HepG2 (cell line): ENCODE data around the gene DDO. TPM values are rescaled to one million over a fixed set of nuclear protein-coding genes. Genes with fewer than 3 reads are reported as not detected.

Source experiments
- ELK4 ChIP-seq: sonication (generic); formaldehyde crosslinking; IDR thresholded peaks from 2 replicates; pipeline ENCODE4 v1.9.0; 2021; ENCODE audit warnings: missing genetic modification reagents, borderline replicate concordance
- GABPA ChIP-seq, 2 experiments: IDR thresholded peaks; 2 replicates each; pipeline ENCODE4 v1.6.1; 2011 to 2016; ENCODE audit warnings: low read depth in 2 of 2, low read length in 1 of 2, missing biosample characterization in 1 of 2, missing genetic modification characterization in 1 of 2
- GMEB1 ChIP-seq: sonication (generic); formaldehyde crosslinking; IDR thresholded peaks from 2 replicates; pipeline ENCODE4 v1.5.1; 2020; ENCODE audit warnings: missing genetic modification reagents, mild to moderate bottlenecking, borderline replicate concordance
- JARID2 ChIP-seq: sonication (generic); formaldehyde crosslinking; IDR thresholded peaks from 2 replicates; pipeline ENCODE4 v1.8.1; 2023; ENCODE audit warnings: missing genetic modification reagents, inconsistent platforms; ENCODE audit not compliant: insufficient replicate concordance
- KAT7 ChIP-seq: IDR thresholded peaks from 2 replicates; pipeline ENCODE4 v1.6.1; 2018; ENCODE audit warnings: borderline replicate concordance, missing compliant biosample characterization
- KLF6 ChIP-seq: IDR thresholded peaks from 2 replicates; pipeline ENCODE4 v1.8.0; 2016; ENCODE audit warnings: missing biosample characterization, missing genetic modification reagents
- NFE2 ChIP-seq: sonication (generic); formaldehyde crosslinking; IDR thresholded peaks from 2 replicates; pipeline ENCODE4 v1.4.0; 2020; ENCODE audit warnings: missing genetic modification reagents
- NR2C2 ChIP-seq: sonication (generic); formaldehyde crosslinking; IDR thresholded peaks from 2 replicates; pipeline ENCODE4 v1.4.0; 2020; ENCODE audit warnings: missing genetic modification reagents, mild to moderate bottlenecking, moderate library complexity, borderline replicate concordance
- RNF2 ChIP-seq: fragments of 450-650 bp; conservative IDR thresholded peaks from 2 replicates; pipeline ENCODE4 v1.6.1; 2016; ENCODE audit warnings: low read depth
- SAP130 ChIP-seq: IDR thresholded peaks from 2 replicates; pipeline ENCODE4 v1.6.1; 2016; ENCODE audit warnings: low read depth
- SRY ChIP-seq: sonication (generic); formaldehyde crosslinking; IDR thresholded peaks from 2 replicates; pipeline ENCODE4 v1.8.0; 2022; ENCODE audit warnings: mild to moderate bottlenecking, missing genetic modification reagents
- TFDP1 ChIP-seq: IDR thresholded peaks from 2 replicates; pipeline ENCODE4 v1.6.1; 2016; ENCODE audit warnings: missing compliant biosample characterization, missing genetic modification reagents, borderline replicate concordance
- THAP7 ChIP-seq: sonication (generic); formaldehyde crosslinking; IDR thresholded peaks from 2 replicates; pipeline ENCODE4 v1.8.1; 2023; ENCODE audit warnings: mild to moderate bottlenecking, missing genetic modification reagents
- TMF1 ChIP-seq: sonication (generic); formaldehyde crosslinking; IDR thresholded peaks from 2 replicates; pipeline ENCODE4 v1.8.1; 2022; ENCODE audit warnings: low read depth, missing genetic modification reagents
- TOPORS ChIP-seq: sonication (generic); formaldehyde crosslinking; IDR thresholded peaks from 2 replicates; pipeline ENCODE4 v1.8.0; 2023; ENCODE audit warnings: mild to moderate bottlenecking, missing genetic modification reagents
- ZBTB46 ChIP-seq: sonication (generic); formaldehyde crosslinking; IDR thresholded peaks from 2 replicates; pipeline ENCODE4 v1.4.0; 2020; ENCODE audit warnings: mild to moderate bottlenecking, missing genetic modification reagents, borderline replicate concordance
- ZFP37 ChIP-seq: sonication (generic); formaldehyde crosslinking; IDR thresholded peaks from 2 replicates; pipeline ENCODE4 v1.4.0; 2020; ENCODE audit warnings: missing genetic modification reagents, borderline replicate concordance
- ZMYM4 ChIP-seq: sonication (generic); formaldehyde crosslinking; IDR thresholded peaks from 2 replicates; pipeline ENCODE4 v1.8.1; 2023; ENCODE audit warnings: mild to moderate bottlenecking, missing genetic modification reagents
- ZNF224 ChIP-seq: sonication (generic); formaldehyde crosslinking; IDR thresholded peaks from 2 replicates; pipeline ENCODE4 v1.5.0; 2020; ENCODE audit warnings: mild to moderate bottlenecking, missing genetic modification reagents
- ZNF251 ChIP-seq: sonication (generic); formaldehyde crosslinking; IDR thresholded peaks from 2 replicates; pipeline ENCODE4 v1.9.0; 2021; ENCODE audit warnings: mild to moderate bottlenecking, missing genetic modification reagents
- ZNF331 ChIP-seq: sonication (generic); formaldehyde crosslinking; IDR thresholded peaks from 2 replicates; pipeline ENCODE4 v1.4.0; 2020; ENCODE audit warnings: missing genetic modification reagents
- ZNF572 ChIP-seq: sonication (generic); formaldehyde crosslinking; IDR thresholded peaks from 2 replicates; pipeline ENCODE4 v1.5.1; 2020; ENCODE audit warnings: mild to moderate bottlenecking, missing genetic modification reagents
- ZNF7 ChIP-seq: IDR thresholded peaks from 2 replicates; pipeline ENCODE4 v1.6.1; 2016; ENCODE audit warnings: missing biosample characterization, missing genetic modification reagents
- ZSCAN9 ChIP-seq: IDR thresholded peaks from 2 replicates; pipeline ENCODE4 v1.6.1; 2016; ENCODE audit warnings: borderline replicate concordance
- polyA plus RNA-seq, 8 experiments: library from polyadenylated mRNA; depleted of rRNA in 3 of 8; stranded (reverse) in 7 of 8; unstranded in 1 of 8; fragments of >200 nt; fragmentation: Illumina TruSeq in 4 of 8; extraction: Trizol in 4 of 8; gene quantifications; 2 replicates each; pipeline versions ENCODE4 v1.2.1 to v1.2.3, GENCODE V29; 2011 to 2016; ENCODE audit warnings: low read depth in 4 of 8, missing spikeins in 1 of 8, mixed read lengths in 1 of 8; ENCODE audit not compliant: insufficient read depth in 1 of 8
- total RNA-seq, 5 experiments: library from RNA; depleted of rRNA; stranded (reverse); fragments of >200 nt; fragmentation: Illumina TruSeq; extraction: Trizol; gene quantifications; 2 replicates each; pipeline ENCODE4 v1.2.3, GENCODE V29; 2016; ENCODE audit warnings: low read depth in 1 of 5

Gene DDO
- total and polyA plus RNA-seq, 2 of the 13 experiments (the other 11 are each of a cell fraction or from before 2014, with no cell fraction given): 6.1 to 10.3 TPM

GRCh38 chr6:110415086-110415916 lies at the start of gene DDO (continued):
- TF ChIP-seq TFDP1 (no peak), KLF6 (CRISPR knock-in tag) (no peak), ZNF331 (no peak), TOPORS (no peak), SRY (CRISPR knock-in tag) (no peak), ZBTB46 (CRISPR knock-in tag) (no peak), ZMYM4 (peak; percentile 37; the same call in 1 of the 2 replicates), ZNF572 (CRISPR knock-in tag) (0 out of 2 replicates have a peak, but pooled peaks have one; percentile 61), TMF1 (CRISPR knock-in tag) (no peak), GMEB1 (CRISPR knock-in tag) (no peak), NFE2 (CRISPR knock-in tag) (no peak), JARID2 (CRISPR knock-in tag) (no peak), ZFP37 (CRISPR knock-in tag) (no peak), KAT7 (no peak; the same call in 1 of the 2 replicates), RNF2 (no peak), ZNF7 (CRISPR knock-in tag) (no peak), THAP7 (0 out of 2 replicates have a peak, but pooled peaks have one; percentile 27), SAP130 (CRISPR knock-in tag) (peak; percentile 91), NR2C2 (peak; percentile 74), ZNF224 (CRISPR knock-in tag) (no peak), ELK4 (CRISPR knock-in tag) (no peak), ZNF251 (CRISPR knock-in tag) (no peak), ZSCAN9 (CRISPR knock-in tag) (no peak), GABPA (IDR thresholded peaks at IDR 0.05; ENCODE audit: low read depth, low read length) (no peak), GABPA (CRISPR knock-in tag; IDR thresholded peaks at IDR 0.05; ENCODE audit: low read depth) (0 out of 2 replicates have a peak, but pooled peaks have one; percentile 19)
